Mucosa of descending colon (tissue), 3 donors: ENCODE data around the gene ADGRV1. TPM values are rescaled to one million over a fixed set of nuclear protein-coding genes. Genes with fewer than 3 reads are reported as not detected.

Source experiments
- ATAC-seq: fragments of 200-7000 bp; cut with Tn5 transposase; one replicate; pipeline ENCODE4 v1.9.1; 2020; ENCODE audit warnings: mild to moderate bottlenecking, moderate library complexity
- DNase-seq, 3 donors: peaks; one replicate each; pipeline ENCODE4 v3.0.0-alpha.2; 2020
- H3K36me3 ChIP-seq: fragments of 200-600 bp; one replicate; pipeline ENCODE4 v1.8.0; 2021; ENCODE audit warnings: low read depth, mild to moderate bottlenecking
- H3K4me1 ChIP-seq: fragments of 200-600 bp; one replicate; pipeline ENCODE4 v1.8.0; 2021; ENCODE audit warnings: low read depth, mild to moderate bottlenecking
- H3K4me3 ChIP-seq: fragments of 200-600 bp; one replicate; pipeline ENCODE4 v1.8.0; 2021; ENCODE audit warnings: mild to moderate bottlenecking
- H3K9me3 ChIP-seq: fragments of 200-600 bp; one replicate; pipeline ENCODE4 v1.8.0; 2021; ENCODE audit warnings: mild to moderate bottlenecking
- CTCF ChIP-seq: fragments of 200-600 bp; IDR thresholded peaks from one replicate; pipeline ENCODE4 v1.8.0; 2022; ENCODE audit warnings: antibody characterized with exemption, mild to moderate bottlenecking
- intact Hi-C, 2 donors: fragments of 100-400 bp; cut with DNase I in 1 of 2; cut with micrococcal nuclease in 1 of 2; formaldehyde crosslinking; loops; one replicate each; pipeline versions ENCODE4 v1.11.0 to v1.11.1; 2022; cut with DNase I, micrococcal nuclease
- total RNA-seq, 3 donors: library from RNA; stranded (reverse); fragmentation: NEBNext Ultra II Directional in 2 of 3; extraction: Animal tissue kit (Norgen Biotek cat#: 25700) in 2 of 3; gene quantifications; one replicate each; pipeline versions ENCODE4 v1.2.1 to v1.2.4, GENCODE V29; 2021 to 2023
- donor health status: DM: no; HTN: no; CAD: no; lungs with moderate emphysema.
- donor health status: DM: no; HTN: no; CAD: no.
- donor health status: DM: no; HTN: yes; CAD: no.

Gene ADGRV1
- total RNA-seq, 3 donors from 2014 or later: 4.5 to 8.6 (median 6.1) TPM

- no peaks in the 10 kb centered on the region for H3K36me3 ChIP-seq
- no peaks in the 10 kb centered on the region for H3K9me3 ChIP-seq
- TF ChIP-seq CTCF: no peak
- H3K4me1 ChIP-seq: no peaks in the 10 kb centered on the region
- no peak for ATAC-seq
- no peak for DNase-seq
- intact Hi-C loops: no loop called here
- H3K4me3 ChIP-seq: no peak overlapping the region
Observed at GRCh38 chr5:91119217-91119616, 560.6 kb downstream of the ADGRV1 start.

GRCh38 chr5:91119981-91120850 lies 561.6 kb downstream of the ADGRV1 start:
- Histone ChIP-seq H3K36me3 (no peaks in the 10 kb centered on the region), H3K4me1 (no peaks in the 10 kb centered on the region), H3K4me3 (no peak overlapping the region), H3K9me3 (no peaks in the 10 kb centered on the region)
- intact Hi-C loops: no loop called here
- no peak for TF ChIP-seq CTCF
- DNase-seq (no peak), ATAC-seq (peak; percentile 49)

GRCh38 chr5:91121347-91121993 lies 562.9 kb downstream of the ADGRV1 start:
- DNase-seq (no peak), ATAC-seq (no peak)
- no peak for TF ChIP-seq CTCF
- Histone ChIP-seq H3K9me3 (no peaks in the 10 kb centered on the region), H3K4me1 (peaks cover 4% of the 10 kb centered on the region), H3K4me3 (no peak overlapping the region), H3K36me3 (no peaks in the 10 kb centered on the region)
- intact Hi-C loops: no loop called here

- no peaks in the 10 kb centered on the region for H3K9me3 ChIP-seq
- no peak for TF ChIP-seq CTCF
- peaks cover 15% of the 10 kb centered on the region for H3K4me1 ChIP-seq
- ATAC-seq: no peak
- H3K36me3 ChIP-seq: no peaks in the 10 kb centered on the region
- H3K4me3 ChIP-seq: no peak overlapping the region
- DNase-seq: no peak
- intact Hi-C loops: no loop called here
Observed at GRCh38 chr5:91122651-91123050, 564.1 kb downstream of the ADGRV1 start.

- intact Hi-C loops: no loop called here
- TF ChIP-seq CTCF: no peak
- H3K4me1 ChIP-seq: peaks cover 22% of the 10 kb centered on the region
- H3K4me3 ChIP-seq: no peak overlapping the region
- no peaks in the 10 kb centered on the region for H3K36me3 ChIP-seq
- no peaks in the 10 kb centered on the region for H3K9me3 ChIP-seq
- no peak for ATAC-seq
- no peak for DNase-seq
Observed at GRCh38 chr5:91123291-91123690, 564.7 kb downstream of the ADGRV1 start.
